K562 (cell line): ENCODE data around the gene TPX2. TPM values are rescaled to one million over a fixed set of nuclear protein-coding genes. Genes with fewer than 3 reads are reported as not detected.

ENCODE experiments used
- CBX8 ChIP-seq: fragments of 200-600 bp; sonication (generic); IDR thresholded peaks from 2 replicates; pipeline ENCODE4 v1.6.1; 2012; ENCODE audit warnings: borderline replicate concordance, mixed run types, low read depth, mild to moderate bottlenecking, moderate library complexity, mixed read lengths, low read length, control low read depth, inconsistent platforms; ENCODE audit not compliant: poor library complexity, severe bottlenecking; ENCODE audit errors: extremely low read depth
- CHD7 ChIP-seq: fragments of 200-600 bp; sonication (generic); IDR thresholded peaks from one replicate; pipeline ENCODE4 v1.6.1; 2012; ENCODE audit warnings: mild to moderate bottlenecking, low read depth, low read length, inconsistent platforms
- HINFP ChIP-seq: fragments of 450-650 bp; conservative IDR thresholded peaks from 2 replicates; pipeline ENCODE4 v1.6.1; 2016; ENCODE audit warnings: missing genetic modification characterization, low read depth, mild to moderate bottlenecking, control low read depth, missing compliant biosample characterization
- KDM2B ChIP-seq: fragments of 250-450 bp; sonication (Bioruptor Pico); IDR thresholded peaks from 2 replicates; pipeline ENCODE4 v1.8.0; 2021; ENCODE audit warnings: mild to moderate bottlenecking, moderate library complexity
- MEIS2 ChIP-seq: fragments of 450-650 bp; IDR thresholded peaks from 2 replicates; pipeline ENCODE4 v1.6.1; 2014; ENCODE audit warnings: mild to moderate bottlenecking; ENCODE audit not compliant: partially characterized antibody
- PHF8 ChIP-seq: fragments of 200-600 bp; sonication (generic); IDR thresholded peaks from 2 replicates; pipeline ENCODE4 v1.6.1; 2012; ENCODE audit warnings: mixed run types, mild to moderate bottlenecking, inconsistent platforms, low read length, moderate library complexity, borderline replicate concordance
- RBM14 ChIP-seq: fragments of 200-400 bp; formaldehyde crosslinking; IDR thresholded peaks from 2 replicates; pipeline ENCODE4 v1.6.1; 2018; ENCODE audit warnings: low read depth, mild to moderate bottlenecking, low read length, moderate library complexity, borderline replicate concordance; ENCODE audit not compliant: insufficient read depth
- RBM15 ChIP-seq: fragments of 200-400 bp; formaldehyde crosslinking; IDR thresholded peaks from 2 replicates; pipeline ENCODE4 v1.6.1; 2018; ENCODE audit warnings: mild to moderate bottlenecking, low read length, moderate library complexity; ENCODE audit not compliant: insufficient read depth
- SREBF2 ChIP-seq: sonication (generic); formaldehyde crosslinking; IDR thresholded peaks from 2 replicates; pipeline ENCODE4 v1.4.0; 2020; ENCODE audit warnings: mild to moderate bottlenecking, missing genetic modification reagents
- TEAD4 ChIP-seq, 2 experiments: sonication (generic) in 1 of 2; formaldehyde crosslinking in 1 of 2; IDR thresholded peaks; 2 replicates each; pipeline versions ENCODE4 v1.6.1 to v1.8.0; 2012 to 2022; ENCODE audit warnings: borderline replicate concordance in 1 of 2, inconsistent platforms in 1 of 2, low read length in 1 of 2, mild to moderate bottlenecking in 1 of 2, missing genetic modification reagents in 1 of 2
- TRIM24 ChIP-seq, 2 experiments: fragments of 450-650 bp; IDR thresholded peaks; 2 replicates each; pipeline ENCODE4 v1.6.1; 2016
- ZNF165 ChIP-seq: fragments of 250-450 bp; sonication (Bioruptor Pico); IDR thresholded peaks from 2 replicates; pipeline ENCODE4 v1.4.0; 2020; ENCODE audit warnings: borderline replicate concordance
- polyA plus RNA-seq, 8 experiments: library from polyadenylated mRNA; depleted of rRNA in 4 of 8; stranded (reverse) in 5 of 8; unstranded in 3 of 8; fragments of >200 nt; fragmentation: Nextera tagmentation in 2 of 8; fragmentation: Illumina TruSeq in 1 of 8; extraction: Ambion mirVana in 2 of 8; extraction: Trizol in 1 of 8; gene quantifications; 2 replicates each; pipeline versions ENCODE4 v1.2.1 to v1.2.3, GENCODE V29; 2011 to 2014; ENCODE audit warnings: inconsistent platforms in 1 of 8, missing spikeins in 1 of 8
- total RNA-seq, 7 experiments: library from RNA; depleted of rRNA in 6 of 7; stranded (reverse); fragments of >200 nt in 6 of 7; fragmentation: Illumina TruSeq in 2 of 7; extraction: Trizol in 2 of 7; gene quantifications; 2 replicates each; pipeline versions ENCODE4 v1.2.1 to v1.2.3, GENCODE V29; 2011 to 2021; ENCODE audit warnings: low replicate concordance in 1 of 7

TPX2 gene
- total and polyA plus RNA-seq, 9 of the 15 experiments (the other 6 are each of a cell fraction or from before 2014, with no cell fraction given), result 48.0 to 241 (median 133) TPM

- TF ChIP-seq HINFP, result no peak
- no peak for TF ChIP-seq CBX8
- TF ChIP-seq RBM14, result no peak
- TF ChIP-seq KDM2B (CRISPR knock-in tag), result 0 out of 2 replicates have a peak, but pooled peaks have one; percentile 5
- TF ChIP-seq TEAD4 (IDR thresholded peaks at IDR 0.05; ENCODE audit: low read length), result 0 out of 2 replicates have a peak, but pooled peaks have one; percentile 4
- TF ChIP-seq TEAD4 (CRISPR knock-in tag; IDR thresholded peaks at IDR 0.05; ENCODE audit: borderline replicate concordance), result no peak
- TF ChIP-seq RBM15, result no peak
- no peak for TF ChIP-seq PHF8
- 0 out of 4 replicates have a peak, but pooled peaks of 1 of the 2 experiments have one; percentile 8 for TF ChIP-seq TRIM24 (IDR thresholded peaks at IDR 0.05)
- no peak for TF ChIP-seq CHD7
- TF ChIP-seq SREBF2, result no peak
- TF ChIP-seq MEIS2, result no peak
- TF ChIP-seq ZNF165, result no peak
These were observed 16.6 kb upstream of the TPX2 start, which contains the start of gene BCL2L1 (continued) for GRCh38 chr20:31722257-31723068.
